Superior temporal gyrus (tissue), 1 donor: Measurements from ENCODE around the gene RPL10.

ENCODE experiments used
- DNase-seq: peaks from one replicate; pipeline ENCODE4 v3.0.0-alpha.2; 2016; ENCODE audit errors: extremely low spot score

Gene RPL10

DNA sequence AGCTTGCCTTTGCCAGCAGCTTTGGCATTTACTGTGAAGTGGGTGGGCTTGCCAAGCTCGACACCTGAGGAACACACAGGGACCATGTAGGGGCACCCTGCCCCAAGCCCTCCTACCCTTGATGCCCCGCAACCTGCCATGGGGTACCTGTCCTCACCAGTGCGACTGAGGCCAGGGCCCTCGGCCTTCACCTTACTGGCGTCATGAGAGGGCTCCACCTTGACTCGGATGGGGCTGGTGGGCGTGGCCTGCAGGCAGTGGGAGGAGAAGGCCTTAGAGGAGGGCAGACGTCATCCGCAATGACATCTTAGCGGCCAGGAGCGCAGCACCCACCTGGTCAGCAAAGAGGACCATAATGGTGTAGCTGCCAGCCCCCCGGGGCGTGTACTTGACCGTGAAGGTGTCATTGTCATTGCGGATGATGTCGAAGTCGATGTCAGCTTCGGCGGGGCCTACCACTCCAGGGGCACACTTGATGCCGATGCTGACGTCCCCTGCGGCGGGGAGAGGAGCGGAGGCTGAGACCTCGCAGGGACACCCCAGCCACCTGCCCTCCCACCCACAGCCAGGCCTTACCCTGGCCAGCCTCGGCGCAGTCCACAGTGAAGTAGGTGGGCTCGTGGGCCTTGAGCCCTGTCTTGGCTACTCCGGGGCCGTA is 36.0 kb upstream of the RPL10 start:
- DNase-seq = no peak

DNA sequence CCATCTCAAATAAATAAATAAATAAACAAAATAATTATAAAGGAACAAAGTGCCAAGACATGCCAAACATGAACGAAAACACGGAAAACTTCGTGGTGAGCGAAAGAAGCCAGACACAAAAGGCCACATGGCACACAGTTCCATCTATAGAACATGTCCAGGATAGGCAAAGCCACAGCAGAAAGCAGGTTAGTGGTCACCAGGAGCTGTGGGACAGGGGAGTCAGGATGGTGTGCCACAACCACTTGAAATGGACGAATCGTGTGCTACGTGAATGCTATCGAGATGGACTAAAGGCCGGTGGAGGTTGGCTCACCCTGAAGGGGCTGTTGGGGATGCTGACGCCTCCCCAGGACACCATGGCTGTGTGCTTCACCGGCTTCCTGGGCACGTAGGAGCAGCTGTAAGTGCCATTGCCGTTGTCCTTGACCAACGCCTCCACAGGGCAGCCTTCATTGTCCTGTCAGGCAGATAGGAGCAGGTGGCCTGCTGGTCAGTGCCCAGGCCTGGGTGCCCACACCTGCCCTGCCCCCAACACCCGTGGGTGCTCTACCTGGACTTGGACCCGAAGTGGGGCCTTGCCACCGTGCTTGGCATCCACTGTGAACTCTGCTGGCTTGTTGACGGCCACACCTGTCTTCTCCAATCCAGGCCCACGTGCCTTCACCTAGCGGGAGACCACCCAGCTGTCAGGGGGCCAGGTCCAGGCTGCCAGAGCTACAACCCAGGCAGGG is 34.3 kb upstream of the RPL10 start:
- no peak for DNase-seq

GRCh38 chrX:154365052-154365600 is 33.1 kb upstream of the RPL10 start:
- no peak for DNase-seq

DNA sequence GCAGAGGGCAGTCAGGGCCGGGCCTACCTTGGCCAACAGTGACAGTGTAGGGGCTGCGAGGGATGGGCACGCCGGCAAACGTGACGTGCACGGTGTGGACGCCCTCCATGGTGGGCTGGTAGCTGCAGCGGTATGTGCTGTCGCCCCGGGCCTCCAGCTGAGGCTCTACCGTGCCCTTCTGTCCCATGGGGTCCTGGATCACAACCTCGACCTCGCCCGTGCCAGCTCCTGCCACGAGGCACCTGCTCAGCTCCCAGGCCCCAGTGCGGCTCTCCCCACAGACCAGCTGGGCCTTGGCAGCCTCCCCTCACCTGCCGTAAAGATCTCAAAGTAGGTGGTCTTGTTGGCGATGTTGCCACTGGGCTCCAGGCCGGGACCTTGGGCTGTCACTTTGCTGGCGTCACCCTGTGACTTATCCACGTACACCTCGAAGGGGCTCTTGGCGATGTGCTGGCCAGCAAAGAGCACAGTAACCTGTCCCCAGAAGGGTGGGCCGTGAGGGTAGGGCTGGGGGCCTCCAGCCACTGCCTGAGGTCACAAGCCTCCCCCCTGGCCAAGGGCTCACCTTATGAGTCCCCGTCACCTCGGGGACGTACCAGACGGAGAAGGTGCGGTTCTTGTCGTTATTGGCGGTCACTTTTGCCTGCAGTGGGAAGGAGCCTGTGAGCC is 32.0 kb upstream of the RPL10 start:
- no peak for DNase-seq

- no peak for DNase-seq
Measured at GRCh38 chrX:154366666-154367055, 31.5 kb upstream of the RPL10 start.

- no peak for DNase-seq
Measured at GRCh38 chrX:154367474-154368308, 30.5 kb upstream of the RPL10 start.

DNA sequence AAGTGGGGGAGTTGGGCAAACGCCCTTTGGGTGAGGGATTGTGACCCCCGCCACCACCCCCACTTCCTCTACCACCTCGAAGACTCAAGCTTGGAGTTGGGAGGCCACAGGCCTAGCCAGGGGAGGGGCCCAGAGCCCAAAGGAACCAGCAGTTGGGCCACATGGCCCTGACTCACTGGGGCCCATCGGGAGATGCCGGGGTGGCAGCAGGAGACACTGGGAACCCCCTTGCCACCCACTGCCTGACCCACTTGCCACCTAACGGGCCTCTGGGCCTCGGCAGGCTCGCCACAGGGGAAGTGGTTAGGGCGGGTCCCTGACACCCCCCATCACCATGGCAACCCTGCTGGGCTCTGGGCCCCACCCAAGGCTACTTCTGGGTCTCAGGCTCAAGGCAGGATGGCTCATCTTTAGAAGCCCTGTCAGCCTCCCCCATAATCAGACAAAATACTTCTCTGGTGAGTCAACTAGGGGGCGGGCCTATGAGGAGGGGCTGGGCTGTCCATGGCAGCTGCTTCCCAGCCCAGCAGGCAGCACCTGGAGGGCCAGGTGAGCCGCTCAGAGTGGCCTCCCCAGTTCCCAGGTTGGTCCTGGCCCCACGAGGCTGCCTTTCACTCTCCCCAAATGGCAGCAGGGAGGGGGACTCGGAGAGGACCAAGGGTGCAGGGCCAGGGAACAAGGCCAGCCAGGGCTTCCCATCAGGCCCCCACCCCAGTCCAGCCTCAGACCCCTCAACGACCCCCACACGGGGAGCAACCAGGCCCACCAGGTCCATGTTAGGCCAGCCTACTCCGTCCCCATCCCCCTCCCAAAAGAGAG is 29.3 kb upstream of the RPL10 start:
- no peak for DNase-seq

DNA sequence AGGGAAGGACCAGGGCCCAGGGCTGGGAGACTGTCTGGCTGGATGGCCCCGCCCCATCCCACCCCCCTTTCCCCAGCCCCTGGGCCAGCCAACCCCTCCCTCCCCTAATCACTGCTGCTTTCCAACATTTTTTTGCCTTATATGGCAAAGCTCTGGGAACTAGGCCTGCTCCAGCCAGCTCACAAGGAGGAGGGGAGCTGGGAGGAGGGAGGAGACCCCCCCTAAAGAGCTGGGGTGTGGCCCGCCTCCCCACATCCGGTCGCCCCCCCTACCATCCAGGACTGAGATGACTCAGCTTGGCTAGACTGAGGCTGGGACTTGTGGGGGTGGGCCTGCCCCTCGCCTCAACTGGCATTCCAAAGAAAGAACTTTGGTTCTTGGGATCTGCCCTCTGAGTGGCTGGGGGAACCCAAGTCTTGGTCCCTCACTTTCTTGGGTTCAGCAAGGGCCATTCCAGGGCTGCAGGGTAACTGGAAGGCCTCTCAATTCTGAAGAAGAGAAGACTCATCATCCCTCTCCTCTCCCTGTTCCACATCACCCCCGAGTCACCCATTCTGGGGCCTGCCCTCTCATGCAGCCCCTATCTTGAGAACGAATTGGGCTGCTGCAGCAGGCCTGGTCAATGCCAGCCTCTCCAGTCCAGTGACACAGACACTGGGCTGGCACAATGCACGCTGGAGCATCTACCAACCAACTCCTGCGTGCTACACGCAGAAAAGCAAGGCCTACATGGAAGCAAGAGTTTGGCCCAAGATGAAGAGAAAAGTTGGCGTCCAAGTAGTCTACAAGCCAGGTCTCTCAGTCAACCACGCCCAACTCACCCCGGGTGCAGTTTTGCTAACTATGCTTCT is 28.5 kb upstream of the RPL10 start:
- no peak for DNase-seq

- no peak for DNase-seq
Measured at GRCh38 chrX:154370300-154371016, 27.7 kb upstream of the RPL10 start.

DNA sequence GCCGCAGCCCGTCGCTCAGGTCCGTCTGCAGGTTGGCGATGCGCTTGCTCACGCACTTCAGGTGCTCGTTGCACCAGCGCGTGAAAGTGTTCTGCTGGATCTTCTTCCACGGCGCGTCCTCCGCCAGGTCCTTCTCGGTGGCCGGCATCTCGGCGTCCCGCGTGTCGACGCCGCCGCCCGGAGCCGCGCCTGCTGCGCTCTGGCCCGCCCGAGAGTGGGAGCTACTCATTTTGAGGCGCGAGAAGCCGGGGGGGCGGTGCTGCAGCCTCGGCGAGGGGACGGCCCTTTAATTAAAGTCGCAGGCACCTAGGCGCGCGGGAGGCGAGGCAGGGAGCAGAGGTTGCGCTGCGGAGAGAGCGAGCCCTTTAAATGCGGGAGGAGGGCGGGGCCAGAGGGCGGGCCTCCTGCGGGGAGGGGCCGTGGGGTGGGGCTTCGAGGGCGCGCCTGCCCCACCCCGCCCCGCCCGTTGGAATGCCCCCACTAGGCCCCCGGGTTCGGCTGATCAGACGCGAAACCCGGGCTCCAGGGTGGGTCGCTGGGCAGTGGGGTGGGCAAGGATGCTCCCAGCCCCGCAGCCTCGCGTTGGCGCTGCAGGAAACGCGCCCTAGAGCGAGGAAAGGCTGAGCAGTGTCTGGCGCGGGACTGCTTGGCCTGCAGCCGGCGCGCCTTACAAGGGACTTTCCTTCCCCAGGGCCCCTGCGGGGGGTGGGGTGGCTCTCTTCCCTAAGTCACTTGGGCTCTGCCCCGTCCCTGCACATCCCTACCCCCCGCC is 27.0 kb upstream of the RPL10 start:
- peak; percentile 80 for DNase-seq

DNA sequence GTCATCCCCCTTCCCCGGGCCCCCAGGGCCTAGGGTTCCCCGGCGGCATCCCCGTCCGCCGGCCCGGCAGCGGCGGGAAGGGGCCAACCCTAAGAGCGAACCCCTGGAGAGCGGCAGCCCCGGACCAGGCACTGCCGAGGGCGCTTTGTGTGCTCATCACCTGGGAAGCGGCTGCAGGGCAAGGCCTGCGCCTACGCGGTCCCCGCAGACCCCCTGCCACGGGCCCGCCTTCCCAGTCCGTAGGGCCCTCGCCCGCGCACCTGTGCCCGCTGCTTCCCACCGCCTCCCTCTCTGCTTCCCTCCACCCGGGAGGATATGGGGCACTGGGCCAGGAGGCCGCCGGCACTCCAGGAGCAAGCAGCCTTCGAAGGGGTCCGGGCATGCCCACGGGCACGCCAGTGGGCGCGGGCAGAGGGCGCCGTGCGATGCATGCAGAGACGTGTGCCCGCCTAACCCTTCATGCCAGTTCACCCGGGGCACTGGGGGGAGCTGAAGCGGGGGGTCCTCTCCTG is 26.3 kb upstream of the RPL10 start:
- DNase-seq = no peak

DNA sequence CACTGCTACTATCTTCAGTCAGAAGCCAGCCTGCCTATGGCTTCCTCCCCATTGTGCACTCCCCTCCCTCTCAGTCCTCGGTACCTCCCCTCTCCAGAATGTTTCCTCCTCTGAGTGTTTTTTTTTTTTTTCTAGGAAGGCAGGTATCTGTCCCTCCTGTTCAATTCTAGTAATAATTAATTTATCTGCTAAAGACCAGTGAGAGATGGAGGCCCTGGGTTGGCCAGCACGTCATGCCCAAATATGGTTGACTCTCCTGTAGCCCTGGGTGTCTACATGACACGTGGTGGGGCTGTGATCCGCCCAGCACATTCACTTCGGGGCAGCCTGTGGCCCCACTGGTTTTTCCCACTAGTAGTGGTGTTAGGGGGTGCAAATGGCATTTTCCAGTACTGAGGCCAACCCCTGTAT is 25.6 kb upstream of the RPL10 start:
- DNase-seq = no peak

DNA sequence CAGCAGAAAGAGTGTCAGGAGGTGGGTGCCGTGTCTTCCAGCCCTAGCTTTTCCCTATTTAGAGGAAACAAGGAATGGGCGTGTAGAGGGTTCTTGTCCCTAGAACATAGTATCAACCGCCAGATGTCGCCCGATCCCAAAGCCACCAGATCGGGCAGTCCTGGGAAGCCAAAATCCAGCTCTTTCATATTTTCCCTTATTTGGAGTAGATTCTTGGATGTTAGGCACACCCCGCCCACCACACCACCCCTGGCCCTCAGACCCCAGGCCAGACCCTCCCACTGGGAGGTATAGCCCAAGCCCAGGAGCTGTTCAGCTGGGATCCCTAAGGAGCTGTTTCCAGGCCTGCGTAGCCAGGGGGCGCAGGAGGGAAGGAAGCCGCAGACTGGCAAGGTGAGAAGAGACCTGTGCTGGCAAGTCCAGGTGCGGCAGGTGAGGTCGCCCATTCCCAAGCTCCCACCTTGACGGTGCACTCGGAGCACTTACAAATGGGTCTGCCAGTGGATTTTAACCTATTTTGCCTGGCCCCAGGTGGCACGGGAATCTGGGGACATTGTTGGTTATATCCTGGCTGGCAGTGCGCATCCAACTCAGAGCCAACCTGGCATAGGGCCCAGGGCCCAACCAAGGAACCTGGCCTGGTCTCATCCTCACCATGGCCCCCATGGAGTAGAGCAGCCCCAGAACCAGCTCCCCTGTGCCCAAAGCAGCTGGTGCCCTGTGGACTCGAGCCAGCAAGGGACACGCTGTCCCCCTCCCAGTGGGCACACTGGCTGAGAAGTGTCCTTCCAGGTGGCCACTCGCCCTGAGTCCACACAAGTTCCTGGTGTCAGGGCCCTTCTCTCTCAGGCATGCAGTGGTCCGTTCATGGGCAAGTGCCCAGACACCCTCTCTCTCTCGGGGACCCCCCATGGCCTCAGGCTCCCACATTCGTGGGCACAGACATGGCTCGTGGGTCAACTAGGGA is 24.6 kb upstream of the RPL10 start:
- peak; percentile 72 for DNase-seq

- DNase-seq = no peak
Measured at GRCh38 chrX:154374313-154375155, 23.6 kb upstream of the RPL10 start, which contains the start of gene FLNA. TSS of gene FLNA (minus strand) at chrX:154374634. CDS start at chrX:154371245, 3,389 bp downstream.

- no peak for DNase-seq
Measured at GRCh38 chrX:154375156-154375504, 23.0 kb upstream of the RPL10 start.

DNA sequence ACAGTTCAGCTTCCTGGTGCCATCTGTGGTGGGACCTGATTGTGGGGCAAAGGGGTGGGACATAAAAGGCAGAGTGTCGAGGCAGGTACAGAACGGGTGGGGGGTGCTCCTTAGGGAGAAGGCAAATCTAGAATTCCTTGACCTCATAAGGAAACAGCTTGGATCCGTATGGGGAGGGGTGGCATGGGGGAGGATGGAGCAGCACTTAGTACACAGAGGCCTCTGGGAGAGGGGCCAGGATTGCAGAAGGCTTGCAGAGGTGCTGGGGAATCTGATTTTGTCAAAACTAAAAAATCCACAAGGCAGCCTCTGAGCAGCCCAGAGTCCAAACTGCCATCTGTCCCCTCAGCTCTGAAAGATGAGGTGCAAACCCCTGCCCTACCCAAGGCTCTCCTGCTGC is 21.4 kb upstream of the RPL10 start:
- DNase-seq = no peak
